IPS-18c (cell line): ENCODE data around the gene MYCBP2.
A peak's percentile ranks its signal among the peaks of the same experiment; 100 is the strongest.

Source experiments
- H3K4me3 ChIP-seq: 2 replicates; pipeline ENCODE4 v1.7.0; 2013; ENCODE audit warnings: low read depth, mild to moderate bottlenecking, low read length, moderate library complexity; ENCODE audit not compliant: insufficient read depth
- H3K9me3 ChIP-seq: one replicate; pipeline ENCODE4 v1.6.1; 2013; ENCODE audit warnings: mild to moderate bottlenecking, low read length, moderate library complexity; ENCODE audit not compliant: control insufficient read depth, insufficient read depth

The MYCBP2 gene

GRCh38 chr13:77040076-77040475 is 286.8 kb downstream of the MYCBP2 start:
- Histone ChIP-seq H3K9me3 (no peaks in the 10 kb centered on the region), H3K4me3 (no peak overlapping the region)

- Histone ChIP-seq H3K9me3 (no peaks in the 10 kb centered on the region), H3K4me3 (no peak overlapping the region)
Observed at GRCh38 chr13:77038907-77039480, 287.9 kb downstream of the MYCBP2 start.

- Histone ChIP-seq H3K4me3 (no peak overlapping the region), H3K9me3 (no peaks in the 10 kb centered on the region)
Observed at GRCh38 chr13:77036279-77036678, 290.6 kb downstream of the MYCBP2 start.

- H3K9me3 ChIP-seq, result no peaks in the 10 kb centered on the region
- no peak overlapping the region for H3K4me3 ChIP-seq
Observed at GRCh38 chr13:77034881-77035280, 292.0 kb downstream of the MYCBP2 start.

- H3K4me3 ChIP-seq, result no peak overlapping the region
- H3K9me3 ChIP-seq, result no peaks in the 10 kb centered on the region
Observed at GRCh38 chr13:77033717-77034302, 293.1 kb downstream of the MYCBP2 start.

- H3K4me3 ChIP-seq, result no peak overlapping the region
Observed at GRCh38 chr13:77031656-77032243, 295.1 kb downstream of the MYCBP2 start.

GRCh38 chr13:77029436-77029835 is 297.5 kb downstream of the MYCBP2 start:
- Histone ChIP-seq H3K4me3 (no peak overlapping the region), H3K9me3 (no peaks in the 10 kb centered on the region)

More at GRCh38 chr13:77031656-77032243, 295.1 kb downstream of the MYCBP2 start:
- no peaks in the 10 kb centered on the region for H3K9me3 ChIP-seq

GRCh38 chr13:77028202-77028601 is 298.7 kb downstream of the MYCBP2 start:
- Histone ChIP-seq H3K9me3 (no peaks in the 10 kb centered on the region), H3K4me3 (no peak overlapping the region)

GRCh38 chr13:77026861-77027621 is 299.9 kb downstream of the MYCBP2 start, which contains the start of gene FBXL3:
Gene FBXL3, minus strand, starts transcription at chr13:77027159. Its CDS starts 5,299 bp downstream, at chr13:77021860.
- no peaks in the 10 kb centered on the region for H3K9me3 ChIP-seq
- peak within 1 kb of the TSS; percentile 81 for H3K4me3 ChIP-seq

GRCh38 chr13:77026255-77026860 is 300.5 kb downstream of the MYCBP2 start:
- no peaks in the 10 kb centered on the region for H3K9me3 ChIP-seq
- peak overlapping the region; percentile 81 for H3K4me3 ChIP-seq

- Histone ChIP-seq H3K9me3 (no peaks in the 10 kb centered on the region), H3K4me3 (no peak overlapping the region)
Observed at GRCh38 chr13:77022341-77022740, 304.6 kb downstream of the MYCBP2 start.

GRCh38 chr13:77019756-77020155 is 307.1 kb downstream of the MYCBP2 start:
- Histone ChIP-seq H3K9me3 (no peaks in the 10 kb centered on the region), H3K4me3 (no peak overlapping the region)

GRCh38 chr13:77016888-77017623 is 309.8 kb downstream of the MYCBP2 start:
- no peaks in the 10 kb centered on the region for H3K9me3 ChIP-seq
- H3K4me3 ChIP-seq, result no peak overlapping the region

- Histone ChIP-seq H3K4me3 (no peak overlapping the region), H3K9me3 (no peaks in the 10 kb centered on the region)
Observed at GRCh38 chr13:77016251-77016812, 310.6 kb downstream of the MYCBP2 start.

- no peak overlapping the region for H3K4me3 ChIP-seq
- H3K9me3 ChIP-seq, result no peaks in the 10 kb centered on the region
Observed at GRCh38 chr13:77014906-77015685, 311.8 kb downstream of the MYCBP2 start.
